GM19099 (cell line): Measurements from ENCODE around the gene SLC27A1.

Experiments used
- POLR2A ChIP-seq: IDR thresholded peaks from 3 replicates; pipeline ENCODE4 v1.6.1; 2011; ENCODE audit warnings: low read depth; ENCODE audit not compliant: insufficient read length; ENCODE audit errors: extremely low read depth

SLC27A1 gene

GRCh38 chr19:17512574-17512939 lies 42.2 kb downstream of the SLC27A1 start:
- no peak for TF ChIP-seq POLR2A

- TF ChIP-seq POLR2A: no peak
These were observed 45.3 kb downstream of the SLC27A1 start for GRCh38 chr19:17515408-17516149.

GRCh38 chr19:17517898-17518297 lies 47.6 kb downstream of the SLC27A1 start:
- TF ChIP-seq POLR2A: no peak

- no peak for TF ChIP-seq POLR2A
These were observed 49.6 kb downstream of the SLC27A1 start for GRCh38 chr19:17519967-17520366.

- TF ChIP-seq POLR2A: no peak
These were observed 50.5 kb downstream of the SLC27A1 start for GRCh38 chr19:17520865-17521264.

GRCh38 chr19:17522988-17523872 lies 52.9 kb downstream of the SLC27A1 start:
- TF ChIP-seq POLR2A: peak; percentile 62

GRCh38 chr19:17524651-17525050 lies 54.3 kb downstream of the SLC27A1 start:
- TF ChIP-seq POLR2A: no peak

GRCh38 chr19:17525141-17525540 lies 54.8 kb downstream of the SLC27A1 start:
- TF ChIP-seq POLR2A: no peak

- TF ChIP-seq POLR2A: no peak
These were observed 56.6 kb downstream of the SLC27A1 start for GRCh38 chr19:17526922-17527321.

- no peak for TF ChIP-seq POLR2A
These were observed 57.0 kb downstream of the SLC27A1 start for GRCh38 chr19:17527326-17527725.

- TF ChIP-seq POLR2A: no peak
These were observed 58.3 kb downstream of the SLC27A1 start for GRCh38 chr19:17528610-17529009.

- no peak for TF ChIP-seq POLR2A
These were observed 59.2 kb downstream of the SLC27A1 start for GRCh38 chr19:17529239-17530158.

GRCh38 chr19:17530586-17530985 lies 60.3 kb downstream of the SLC27A1 start:
- no peak for TF ChIP-seq POLR2A

GRCh38 chr19:17532116-17532515 lies 61.8 kb downstream of the SLC27A1 start:
- no peak for TF ChIP-seq POLR2A

- no peak for TF ChIP-seq POLR2A
These were observed 62.2 kb downstream of the SLC27A1 start for GRCh38 chr19:17532557-17532956.
